Measurements from ENCODE around the gene FNDC4.
"Not testable (repeated sequence)": the region's sequence is repeated elsewhere in the genome, so short reads cannot be mapped to it uniquely, and the experiment has no call there.

The FNDC4 gene
- total RNA-seq: 0 to 0.58 (median 0) reads per million in 3 experiments

- no peak for DNase-seq
Measured at GRCh38 chr2:27494944-27495554, at the start of gene FNDC4. FNDC4 (minus strand) TSS chr2:27495200; CDS start chr2:27494679, 521 bp downstream.

GRCh38 chr2:27544143-27544821 lies 49.3 kb upstream of the FNDC4 start:
- no peak for DNase-seq

GRCh38 chr2:27539649-27540048 lies 44.6 kb upstream of the FNDC4 start:
- DNase-seq: not testable (repeated sequence)

- DNase-seq: not testable (repeated sequence)
Measured at GRCh38 chr2:27538839-27539450, 43.9 kb upstream of the FNDC4 start.

- no peak for DNase-seq
Measured at GRCh38 chr2:27537287-27537686, 42.3 kb upstream of the FNDC4 start.

GRCh38 chr2:27531983-27532382 lies 37.0 kb upstream of the FNDC4 start:
- DNase-seq: no peak

GRCh38 chr2:27527182-27527581 lies 32.2 kb upstream of the FNDC4 start:
- DNase-seq: no peak

GRCh38 chr2:27522400-27522945 lies 27.5 kb upstream of the FNDC4 start:
- DNase-seq: no peak

- no peak for DNase-seq
Measured at GRCh38 chr2:27520316-27520715, 25.3 kb upstream of the FNDC4 start.

GRCh38 chr2:27518782-27519113 lies 23.7 kb upstream of the FNDC4 start:
- DNase-seq: no peak

- DNase-seq: no peak
Measured at GRCh38 chr2:27518113-27518781, 23.2 kb upstream of the FNDC4 start.

- DNase-seq: no peak
Measured at GRCh38 chr2:27509326-27509725, 14.3 kb upstream of the FNDC4 start.

- DNase-seq: no peak
Measured at GRCh38 chr2:27507293-27507692, 12.3 kb upstream of the FNDC4 start.

GRCh38 chr2:27506587-27506986 lies 11.6 kb upstream of the FNDC4 start:
- DNase-seq: no peak

- no peak for DNase-seq
Measured at GRCh38 chr2:27502142-27502541, 7.1 kb upstream of the FNDC4 start.

GRCh38 chr2:27501042-27501441 lies 6.0 kb upstream of the FNDC4 start:
- DNase-seq: no peak

GRCh38 chr2:27498975-27499374 lies 4.0 kb upstream of the FNDC4 start:
- DNase-seq: no peak

GRCh38 chr2:27497288-27497627 lies 2.3 kb upstream of the FNDC4 start:
- no peak for DNase-seq

GRCh38 chr2:27496357-27497287 lies 1.6 kb upstream of the FNDC4 start, which contains the start of gene GCKR:
GCKR (plus strand) TSS chr2:27496839; CDS start chr2:27496905, 66 bp downstream.
- DNase-seq: no peak

- DNase-seq: no peak
Measured at GRCh38 chr2:27495840-27496356, 898 bp upstream of the FNDC4 start.

- no peak for DNase-seq
Measured at GRCh38 chr2:27494284-27494943, 586 bp downstream of the FNDC4 start.

GRCh38 chr2:27493948-27494283 lies 1.1 kb downstream of the FNDC4 start:
- no peak for DNase-seq
